ENCODE measurements around the gene HES3. TPM values are rescaled to one million over a fixed set of nuclear protein-coding genes. Genes with fewer than 3 reads are reported as not detected.

HES3 gene
- total RNA-seq, 1 experiment from 2014 or later: not detected

GRCh38 chr1:6251233-6251632, 7.3 kb downstream of the HES3 start:
- Histone ChIP-seq H3K79me2 (ENCODE audit: insufficient read depth, low read length) (no peaks in the 10 kb centered on the region), H2AFZ (ENCODE audit: low read depth, low read length, poor library complexity, severe bottlenecking) (no peak overlapping the region), H3K4me1 (ENCODE audit: control insufficient read depth in 1 of 2, insufficient read depth in 2 of 2, low read length in 2 of 2) (peaks cover 15 to 22% of the 10 kb centered on the region in 2 experiments; a peak in 3 of 4 replicates), H4K20me1 (ENCODE audit: insufficient read depth) (no peaks in the 10 kb centered on the region), H3K9ac (ENCODE audit: low read length) (no peak overlapping the region), H3K4me3 (replicated peaks in 1 of 2; ENCODE audit: low read depth in 1 of 2, low read length in 2 of 2) (no peak overlapping the region), H3K9me2 (ENCODE audit: insufficient read depth) (no peaks in the 10 kb centered on the region), H3K9me3 (ENCODE audit: control insufficient read depth in 1 of 2, insufficient read depth in 1 of 2, low read depth in 1 of 2, low read length in 2 of 2) (no peaks in the 10 kb centered on the region), H3K4me2 (ENCODE audit: low read length) (no peak overlapping the region), H3K27me3 (ENCODE audit: insufficient read depth, low read length) (no peaks in the 10 kb centered on the region), H3K36me3 (ENCODE audit: control insufficient read depth in 1 of 2, insufficient read depth in 2 of 2, low read length in 2 of 2) (no peaks in the 10 kb centered on the region), H3K27ac (ENCODE audit: low read depth, low read length) (no peak overlapping the region)
- no TSS peak for BruUV-seq (replicated peaks)
- ATAC-seq (no peak), DNase-seq (ENCODE audit: low read depth, low spot score) (no peak)
- TF ChIP-seq ELF1 (IDR thresholded peaks at IDR 0.05; ENCODE audit: borderline replicate concordance, low read depth) (no peak), ZNF274 (IDR thresholded peaks at IDR 0.05; ENCODE audit: low read depth, low read length) (no peak), SIN3A (IDR thresholded peaks at IDR 0.05; ENCODE audit: low read depth) (no peak), CBX3 (IDR thresholded peaks at IDR 0.05; ENCODE audit: low read depth) (no peak), RAD21 (IDR thresholded peaks at IDR 0.05; ENCODE audit: low read depth) (no peak), MAX (IDR thresholded peaks at IDR 0.05) (no peak)
- TF ChIP-seq, protein P1, sequence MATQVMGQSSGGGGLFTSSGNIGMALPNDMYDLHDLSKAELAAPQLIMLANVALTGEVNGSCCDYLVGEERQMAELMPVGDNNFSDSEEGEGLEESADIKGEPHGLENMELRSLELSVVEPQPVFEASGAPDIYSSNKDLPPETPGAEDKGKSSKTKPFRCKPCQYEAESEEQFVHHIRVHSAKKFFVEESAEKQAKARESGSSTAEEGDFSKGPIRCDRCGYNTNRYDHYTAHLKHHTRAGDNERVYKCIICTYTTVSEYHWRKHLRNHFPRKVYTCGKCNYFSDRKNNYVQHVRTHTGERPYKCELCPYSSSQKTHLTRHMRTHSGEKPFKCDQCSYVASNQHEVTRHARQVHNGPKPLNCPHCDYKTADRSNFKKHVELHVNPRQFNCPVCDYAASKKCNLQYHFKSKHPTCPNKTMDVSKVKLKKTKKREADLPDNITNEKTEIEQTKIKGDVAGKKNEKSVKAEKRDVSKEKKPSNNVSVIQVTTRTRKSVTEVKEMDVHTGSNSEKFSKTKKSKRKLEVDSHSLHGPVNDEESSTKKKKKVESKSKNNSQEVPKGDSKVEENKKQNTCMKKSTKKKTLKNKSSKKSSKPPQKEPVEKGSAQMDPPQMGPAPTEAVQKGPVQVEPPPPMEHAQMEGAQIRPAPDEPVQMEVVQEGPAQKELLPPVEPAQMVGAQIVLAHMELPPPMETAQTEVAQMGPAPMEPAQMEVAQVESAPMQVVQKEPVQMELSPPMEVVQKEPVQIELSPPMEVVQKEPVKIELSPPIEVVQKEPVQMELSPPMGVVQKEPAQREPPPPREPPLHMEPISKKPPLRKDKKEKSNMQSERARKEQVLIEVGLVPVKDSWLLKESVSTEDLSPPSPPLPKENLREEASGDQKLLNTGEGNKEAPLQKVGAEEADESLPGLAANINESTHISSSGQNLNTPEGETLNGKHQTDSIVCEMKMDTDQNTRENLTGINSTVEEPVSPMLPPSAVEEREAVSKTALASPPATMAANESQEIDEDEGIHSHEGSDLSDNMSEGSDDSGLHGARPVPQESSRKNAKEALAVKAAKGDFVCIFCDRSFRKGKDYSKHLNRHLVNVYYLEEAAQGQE (IDR thresholded peaks at IDR 0.05; ENCODE audit: low read depth): no peak
- TF ChIP-seq, protein P2, sequence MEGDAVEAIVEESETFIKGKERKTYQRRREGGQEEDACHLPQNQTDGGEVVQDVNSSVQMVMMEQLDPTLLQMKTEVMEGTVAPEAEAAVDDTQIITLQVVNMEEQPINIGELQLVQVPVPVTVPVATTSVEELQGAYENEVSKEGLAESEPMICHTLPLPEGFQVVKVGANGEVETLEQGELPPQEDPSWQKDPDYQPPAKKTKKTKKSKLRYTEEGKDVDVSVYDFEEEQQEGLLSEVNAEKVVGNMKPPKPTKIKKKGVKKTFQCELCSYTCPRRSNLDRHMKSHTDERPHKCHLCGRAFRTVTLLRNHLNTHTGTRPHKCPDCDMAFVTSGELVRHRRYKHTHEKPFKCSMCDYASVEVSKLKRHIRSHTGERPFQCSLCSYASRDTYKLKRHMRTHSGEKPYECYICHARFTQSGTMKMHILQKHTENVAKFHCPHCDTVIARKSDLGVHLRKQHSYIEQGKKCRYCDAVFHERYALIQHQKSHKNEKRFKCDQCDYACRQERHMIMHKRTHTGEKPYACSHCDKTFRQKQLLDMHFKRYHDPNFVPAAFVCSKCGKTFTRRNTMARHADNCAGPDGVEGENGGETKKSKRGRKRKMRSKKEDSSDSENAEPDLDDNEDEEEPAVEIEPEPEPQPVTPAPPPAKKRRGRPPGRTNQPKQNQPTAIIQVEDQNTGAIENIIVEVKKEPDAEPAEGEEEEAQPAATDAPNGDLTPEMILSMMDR (IDR thresholded peaks at IDR 0.05 in 2 of 3, conservative IDR thresholded peaks at IDR 0.05 in 1 of 3; ENCODE audit: borderline replicate concordance in 1 of 3, insufficient read depth in 1 of 3, low read depth in 2 of 3, low read length in 2 of 3): no peak
- intact Hi-C loops (cut with micrococcal nuclease): no loop called here
- ChIA-PET RAD21 (ENCODE audit: low non-redundant PET in 1 of 2, low total read pairs in 2 of 2, uncharacterized antibody in 2 of 2, unreplicated experiment in 2 of 2) (no interaction called here), CTCF (no interaction called here), POLR2A (no interaction called here)
